ENCODE measurements around the gene MAP3K20. TPM values are rescaled to one million over a fixed set of nuclear protein-coding genes. Genes with fewer than 3 reads are reported as not detected.

Gene MAP3K20
- total and polyA plus RNA-seq, 2 of the 4 experiments (the other 2 are of a cell fraction) = 27.5 to 84.4 TPM

DNA sequence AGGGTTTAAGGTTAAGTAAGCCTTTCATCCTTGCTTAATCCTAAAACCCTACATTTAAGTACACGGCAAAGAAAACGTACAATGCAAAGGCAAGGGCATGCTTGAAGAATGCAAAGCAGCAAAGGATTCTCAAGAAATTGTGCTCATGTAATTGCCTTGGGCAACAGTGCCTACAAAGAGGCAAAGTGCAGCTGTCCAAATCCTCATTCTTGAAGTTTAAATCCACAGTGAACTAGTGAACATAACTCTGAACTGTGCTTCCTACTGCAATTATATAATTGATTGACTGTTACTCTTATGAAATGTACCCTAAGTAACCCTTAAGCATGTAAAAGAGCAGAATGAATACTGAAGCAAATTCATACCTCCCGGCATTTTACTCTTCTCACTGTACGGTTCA is 85.4 kb downstream of the MAP3K20 start:
- no TSS peak for BruUV-seq (replicated peaks)
- dilution Hi-C loops (cut with HindIII; ENCODE audit: low sequenced_read_pairs, unreplicated experiment) = no loop called here
- H3K23ac ChIP-seq (ENCODE audit: low read depth, low read length) = peak overlapping the region; percentile 48
- peaks cover 4% of the 10 kb centered on the region; the same call in 1 of the 2 replicates for H4K20me1 ChIP-seq (ENCODE audit: insufficient read depth, low read length)
- H4K5ac ChIP-seq (ENCODE audit: low read depth, low read length) = peak overlapping the region; percentile 98; the same call in 1 of the 2 replicates
- in situ Hi-C loops (cut with MboI; ENCODE audit: low sequenced_read_pairs) = no loop called here
- H4K8ac ChIP-seq (ENCODE audit: low read depth in 2 of 2, low read length in 2 of 2) = peak overlapping the region; percentile 57 to 66; a peak in 3 of 4 replicates
- peak overlapping the region; percentile 63 for H2BK20ac ChIP-seq (ENCODE audit: low read depth, low read length)
- intact Hi-C loops (cut with micrococcal nuclease) = no loop called here
- H2AK9ac ChIP-seq (replicated peaks; ENCODE audit: low read depth, low read length, poor library complexity) = no peak overlapping the region
- 0 out of 2 replicates have a peak overlapping the region, but pooled peaks have one; percentile 73 for H2AK5ac ChIP-seq (ENCODE audit: low read depth, low read length)
- H3K14ac ChIP-seq (replicated peaks; ENCODE audit: low read depth, low read length) = peak overlapping the region; percentile 76; the same call in 1 of the 2 replicates
- H3K9me3 ChIP-seq (ENCODE audit: control insufficient read depth, insufficient read depth, low read length) = no peaks in the 10 kb centered on the region; the same call in none of the 2 replicates
- no peak overlapping the region for H3K4me3 ChIP-seq (ENCODE audit: insufficient read depth, low read depth, low read length)
- TF ChIP-seq MXI1 (IDR thresholded peaks at IDR 0.05; ENCODE audit: borderline replicate concordance, low read depth, low read length) (no peak), MAFK (IDR thresholded peaks at IDR 0.05; ENCODE audit: low read depth, low read length) (no peak), CEBPB (IDR thresholded peaks at IDR 0.05; ENCODE audit: low read depth, low read length) (no peak), POLR2A (IDR thresholded peaks at IDR 0.05; ENCODE audit: low read depth, low read length) (no peak), RAD21 (IDR thresholded peaks at IDR 0.05; ENCODE audit: low read length) (no peak), NFE2L2 (IDR thresholded peaks at IDR 0.05; ENCODE audit: low read depth, low read length) (no peak), RFX5 (IDR thresholded peaks at IDR 0.05; ENCODE audit: low read depth, low read length) (no peak), CHD1 (IDR thresholded peaks at IDR 0.05; ENCODE audit: low read depth, low read length) (no peak), MAZ (IDR thresholded peaks at IDR 0.05; ENCODE audit: borderline replicate concordance, low read depth, low read length) (no peak), FOS (IDR thresholded peaks at IDR 0.05; ENCODE audit: low read depth, low read length) (no peak), BHLHE40 (IDR thresholded peaks at IDR 0.05; ENCODE audit: low read depth, low read length) (no peak), SMC3 (IDR thresholded peaks at IDR 0.05; ENCODE audit: low read depth, low read length) (no peak), RCOR1 (IDR thresholded peaks at IDR 0.05; ENCODE audit: insufficient replicate concordance, low read length) (no peak)
- TF ChIP-seq, protein P1, sequence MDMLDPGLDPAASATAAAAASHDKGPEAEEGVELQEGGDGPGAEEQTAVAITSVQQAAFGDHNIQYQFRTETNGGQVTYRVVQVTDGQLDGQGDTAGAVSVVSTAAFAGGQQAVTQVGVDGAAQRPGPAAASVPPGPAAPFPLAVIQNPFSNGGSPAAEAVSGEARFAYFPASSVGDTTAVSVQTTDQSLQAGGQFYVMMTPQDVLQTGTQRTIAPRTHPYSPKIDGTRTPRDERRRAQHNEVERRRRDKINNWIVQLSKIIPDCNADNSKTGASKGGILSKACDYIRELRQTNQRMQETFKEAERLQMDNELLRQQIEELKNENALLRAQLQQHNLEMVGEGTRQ (IDR thresholded peaks at IDR 0.05; ENCODE audit: low read depth, low read length) = no peak
- TF ChIP-seq, protein P2, sequence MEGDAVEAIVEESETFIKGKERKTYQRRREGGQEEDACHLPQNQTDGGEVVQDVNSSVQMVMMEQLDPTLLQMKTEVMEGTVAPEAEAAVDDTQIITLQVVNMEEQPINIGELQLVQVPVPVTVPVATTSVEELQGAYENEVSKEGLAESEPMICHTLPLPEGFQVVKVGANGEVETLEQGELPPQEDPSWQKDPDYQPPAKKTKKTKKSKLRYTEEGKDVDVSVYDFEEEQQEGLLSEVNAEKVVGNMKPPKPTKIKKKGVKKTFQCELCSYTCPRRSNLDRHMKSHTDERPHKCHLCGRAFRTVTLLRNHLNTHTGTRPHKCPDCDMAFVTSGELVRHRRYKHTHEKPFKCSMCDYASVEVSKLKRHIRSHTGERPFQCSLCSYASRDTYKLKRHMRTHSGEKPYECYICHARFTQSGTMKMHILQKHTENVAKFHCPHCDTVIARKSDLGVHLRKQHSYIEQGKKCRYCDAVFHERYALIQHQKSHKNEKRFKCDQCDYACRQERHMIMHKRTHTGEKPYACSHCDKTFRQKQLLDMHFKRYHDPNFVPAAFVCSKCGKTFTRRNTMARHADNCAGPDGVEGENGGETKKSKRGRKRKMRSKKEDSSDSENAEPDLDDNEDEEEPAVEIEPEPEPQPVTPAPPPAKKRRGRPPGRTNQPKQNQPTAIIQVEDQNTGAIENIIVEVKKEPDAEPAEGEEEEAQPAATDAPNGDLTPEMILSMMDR (conservative IDR thresholded peaks at IDR 0.05; ENCODE audit: low read depth, low read length) = no peak
- TF ChIP-seq, protein P3, sequence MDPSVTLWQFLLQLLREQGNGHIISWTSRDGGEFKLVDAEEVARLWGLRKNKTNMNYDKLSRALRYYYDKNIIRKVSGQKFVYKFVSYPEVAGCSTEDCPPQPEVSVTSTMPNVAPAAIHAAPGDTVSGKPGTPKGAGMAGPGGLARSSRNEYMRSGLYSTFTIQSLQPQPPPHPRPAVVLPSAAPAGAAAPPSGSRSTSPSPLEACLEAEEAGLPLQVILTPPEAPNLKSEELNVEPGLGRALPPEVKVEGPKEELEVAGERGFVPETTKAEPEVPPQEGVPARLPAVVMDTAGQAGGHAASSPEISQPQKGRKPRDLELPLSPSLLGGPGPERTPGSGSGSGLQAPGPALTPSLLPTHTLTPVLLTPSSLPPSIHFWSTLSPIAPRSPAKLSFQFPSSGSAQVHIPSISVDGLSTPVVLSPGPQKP (IDR thresholded peaks at IDR 0.05; ENCODE audit: borderline replicate concordance, low read depth, low read length) = no peak
- ATAC-seq (ENCODE audit: low read depth) (no peak), DNase-seq (peak; percentile 8)
- no CpG with 5 or more reads among the region's 4 CpGs for WGBS, 2 experiments (ENCODE audit: extremely low coverage in 2 of 2, insufficient read length in 1 of 2)
- ChIA-PET POLR2A (ENCODE audit: unreplicated experiment) (no interaction called here), CTCF (interaction anchor here (0.6 kb wide), 1 partner anchor 65 kb away, joined by 9 read pairs; no protein-coding TSS in a partner anchor)
- H3K9me1 ChIP-seq (ENCODE audit: insufficient read depth, low read length) = peaks cover 16% of the 10 kb centered on the region
- H3K27ac ChIP-seq (ENCODE audit: insufficient read depth, low read length) = peak overlapping the region; percentile 70; the same call in 1 of the 2 replicates
- H3K4ac ChIP-seq (ENCODE audit: low read depth, low read length) = no peak overlapping the region; the same call in 1 of the 2 replicates
- H3K4me1 ChIP-seq (ENCODE audit: control insufficient read depth, insufficient read depth, low read length) = peaks cover 12% of the 10 kb centered on the region
- no peaks in the 10 kb centered on the region for H3K27me3 ChIP-seq (ENCODE audit: control insufficient read depth, insufficient read depth, low read length)
- no peak overlapping the region for H3K56ac ChIP-seq (ENCODE audit: extremely low read depth, insufficient read depth, low read length)
- H3K9ac ChIP-seq (ENCODE audit: low read depth, low read length) = no peak overlapping the region
- H2BK5ac ChIP-seq (ENCODE audit: low read depth, low read length, poor library complexity, severe bottlenecking) = peak overlapping the region; percentile 93
- H2BK15ac ChIP-seq (ENCODE audit: low read depth, low read length) = peak overlapping the region; percentile 83; the same call in 2 of the 3 replicates
- H3K4me2 ChIP-seq (ENCODE audit: low read depth, low read length) = no peak overlapping the region
- peak overlapping the region; percentile 79 for H2BK120ac ChIP-seq (ENCODE audit: low read depth, low read length)
- peaks cover 46 to 79% of the 10 kb centered on the region in 2 experiments for H3K79me1 ChIP-seq (ENCODE audit: low read depth in 1 of 2, low read length in 2 of 2)
- no peak overlapping the region for H4K91ac ChIP-seq (ENCODE audit: insufficient read depth, low read depth, low read length)
- H2AFZ ChIP-seq (replicated peaks; ENCODE audit: low read length, poor library complexity) = no peak overlapping the region
- H3K18ac ChIP-seq (ENCODE audit: low read depth, low read length) = peak overlapping the region; percentile 98; the same call in 1 of the 2 replicates
- peaks cover 1% of the 10 kb centered on the region; the same call in 1 of the 2 replicates for H3K36me3 ChIP-seq (ENCODE audit: control insufficient read depth, insufficient read depth, low read length)
